GM12801 (cell line): ENCODE data around the gene CPEB1.

Source experiments
- CTCF ChIP-seq: IDR thresholded peaks from one replicate; pipeline ENCODE4 v1.5.1; 2011; ENCODE audit warnings: control low read depth; ENCODE audit not compliant: insufficient read length; ENCODE audit errors: extremely low read depth

CPEB1 gene

GRCh38 chr15:82660378-82660777, 13.2 kb upstream of the CPEB1 start:
- TF ChIP-seq CTCF, result no peak

DNA sequence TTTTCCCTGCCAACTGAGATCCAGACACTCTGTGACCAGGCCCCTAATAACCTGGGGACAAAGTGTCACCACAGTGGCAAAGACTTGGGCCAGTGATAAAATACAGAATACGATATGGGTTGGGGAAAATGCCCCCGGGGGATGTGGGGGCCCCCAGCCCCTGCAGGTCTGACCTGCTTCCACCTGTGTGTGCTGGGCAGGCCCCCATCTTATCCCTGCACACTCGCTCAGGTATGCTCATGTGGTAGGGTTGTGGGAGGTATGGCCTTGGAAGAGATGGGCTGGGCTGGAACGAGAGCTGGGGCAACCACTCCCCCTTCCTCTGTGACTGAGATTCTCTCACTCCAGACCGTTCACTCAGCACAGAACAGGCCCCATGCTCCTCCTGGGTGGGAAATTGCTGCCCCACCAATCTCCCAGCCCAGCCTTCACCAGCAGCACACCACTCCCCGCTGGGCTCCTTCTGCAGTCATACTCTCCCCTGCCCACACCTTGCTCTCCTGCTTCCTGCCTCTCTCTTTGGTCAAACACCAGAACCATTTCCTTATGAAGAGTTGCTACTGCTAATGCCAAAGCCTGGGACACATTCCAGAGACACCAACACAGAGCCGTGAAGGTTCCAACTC, 9.6 kb upstream of the CPEB1 start:
- TF ChIP-seq CTCF, result no peak

GRCh38 chr15:82655606-82656005, 8.4 kb upstream of the CPEB1 start:
- no peak for TF ChIP-seq CTCF

GRCh38 chr15:82653483-82654168, 6.5 kb upstream of the CPEB1 start:
- no peak for TF ChIP-seq CTCF

GRCh38 chr15:82651708-82652107, 4.5 kb upstream of the CPEB1 start:
- no peak for TF ChIP-seq CTCF

DNA sequence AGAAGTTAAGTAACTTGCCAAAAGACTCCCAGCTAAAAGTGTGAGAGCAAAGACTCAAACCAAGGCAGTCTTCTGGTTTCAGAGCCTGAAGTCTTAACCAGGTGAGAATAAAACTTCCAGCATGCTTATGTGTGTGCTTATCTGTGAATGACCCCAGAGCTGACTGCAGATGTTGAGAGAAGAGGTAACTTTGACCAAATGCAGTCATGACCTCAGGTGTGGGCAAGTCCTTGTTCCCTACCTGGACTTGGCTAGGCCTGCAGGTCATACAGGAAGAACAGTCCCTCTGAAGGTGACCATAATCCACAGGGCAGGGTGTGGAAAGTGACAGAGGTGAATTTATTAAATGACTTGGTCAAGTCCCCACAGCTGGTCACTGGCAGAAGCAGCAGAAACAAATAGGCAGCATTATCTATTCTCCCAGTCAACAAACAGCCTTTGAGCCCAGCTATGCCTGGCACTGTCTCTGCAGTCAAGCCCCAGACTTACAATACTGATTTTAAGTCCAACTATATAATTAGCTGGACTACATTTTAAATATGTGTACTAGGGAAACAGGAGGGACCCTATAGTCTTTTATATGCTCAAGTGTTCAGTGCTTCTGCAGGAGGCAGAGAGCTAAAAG, 3.0 kb upstream of the CPEB1 start:
- no peak for TF ChIP-seq CTCF

- no peak for TF ChIP-seq CTCF
Measured at GRCh38 chr15:82649226-82649999, 2.2 kb upstream of the CPEB1 start.
